NCI-H2029 (cell line): ENCODE results near the gene NET1.
"Not testable (repeated sequence)": the region's sequence is repeated elsewhere in the genome, so short reads cannot be mapped to it uniquely, and the experiment has no call there.

Source experiments
- DNase-seq: peaks from one replicate; lab custom pipeline; 2025; lab: John Stamatoyannopoulos, UW

Gene NET1, protein sequence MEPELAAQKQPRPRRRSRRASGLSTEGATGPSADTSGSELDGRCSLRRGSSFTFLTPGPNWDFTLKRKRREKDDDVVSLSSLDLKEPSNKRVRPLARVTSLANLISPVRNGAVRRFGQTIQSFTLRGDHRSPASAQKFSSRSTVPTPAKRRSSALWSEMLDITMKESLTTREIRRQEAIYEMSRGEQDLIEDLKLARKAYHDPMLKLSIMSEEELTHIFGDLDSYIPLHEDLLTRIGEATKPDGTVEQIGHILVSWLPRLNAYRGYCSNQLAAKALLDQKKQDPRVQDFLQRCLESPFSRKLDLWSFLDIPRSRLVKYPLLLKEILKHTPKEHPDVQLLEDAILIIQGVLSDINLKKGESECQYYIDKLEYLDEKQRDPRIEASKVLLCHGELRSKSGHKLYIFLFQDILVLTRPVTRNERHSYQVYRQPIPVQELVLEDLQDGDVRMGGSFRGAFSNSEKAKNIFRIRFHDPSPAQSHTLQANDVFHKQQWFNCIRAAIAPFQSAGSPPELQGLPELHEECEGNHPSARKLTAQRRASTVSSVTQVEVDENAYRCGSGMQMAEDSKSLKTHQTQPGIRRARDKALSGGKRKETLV

DNA sequence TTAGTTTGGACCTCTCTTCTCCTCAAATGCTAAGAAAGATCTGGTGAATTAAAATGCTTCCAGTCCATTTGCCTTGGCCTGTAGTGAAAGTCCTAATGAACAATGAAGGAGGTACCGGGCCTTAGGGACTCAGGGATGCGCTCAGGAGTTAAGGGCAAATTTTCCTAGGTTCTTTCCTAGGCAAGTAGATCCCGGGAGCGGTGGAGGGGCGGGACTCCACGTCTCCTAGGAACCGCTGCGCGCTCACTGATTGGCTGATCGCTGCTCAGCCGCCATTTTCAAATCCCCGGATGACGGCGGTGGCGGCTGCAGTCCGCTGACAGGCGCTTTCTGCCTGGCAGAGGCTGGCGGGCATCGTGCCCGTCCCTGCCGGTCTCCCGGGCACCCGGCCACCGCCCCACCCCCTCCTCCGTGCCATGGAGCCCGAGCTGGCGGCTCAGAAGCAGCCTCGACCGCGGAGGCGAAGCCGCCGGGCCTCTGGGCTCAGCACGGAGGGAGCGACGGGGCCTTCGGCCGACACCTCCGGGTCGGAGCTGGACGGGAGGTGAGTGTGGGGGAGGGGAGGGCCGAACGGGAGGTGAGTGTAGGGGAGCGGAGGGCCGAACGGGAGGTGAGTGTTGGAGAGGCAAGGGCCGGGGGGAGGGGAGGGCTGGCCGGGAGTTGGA, at the start of gene NET1:
Gene NET1 (plus strand): TSS at position 281 of the 665 bp plus-strand sequence. CDS start 136 bp downstream, at position 417.
- DNase-seq = peak; percentile 74

DNA sequence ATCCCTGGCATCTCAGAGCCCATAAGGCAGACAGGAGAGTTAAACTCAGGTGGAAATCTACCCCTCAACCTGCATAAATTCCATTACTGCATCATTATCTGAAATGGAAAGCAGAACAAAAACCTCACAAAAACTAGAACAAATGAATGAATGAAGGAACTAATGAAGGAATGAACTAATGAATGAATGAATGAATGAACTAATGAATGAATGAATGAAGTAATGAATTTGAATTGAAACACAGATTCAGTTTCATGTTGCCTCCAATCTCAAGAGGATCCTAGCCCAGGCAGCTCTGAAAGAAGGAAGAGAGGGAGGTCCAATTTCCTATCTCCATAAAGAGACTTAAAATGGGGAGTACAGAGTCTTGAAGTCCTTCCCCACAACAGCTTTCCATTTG, 49.5 kb upstream of the NET1 start:
- no peak for DNase-seq

DNA sequence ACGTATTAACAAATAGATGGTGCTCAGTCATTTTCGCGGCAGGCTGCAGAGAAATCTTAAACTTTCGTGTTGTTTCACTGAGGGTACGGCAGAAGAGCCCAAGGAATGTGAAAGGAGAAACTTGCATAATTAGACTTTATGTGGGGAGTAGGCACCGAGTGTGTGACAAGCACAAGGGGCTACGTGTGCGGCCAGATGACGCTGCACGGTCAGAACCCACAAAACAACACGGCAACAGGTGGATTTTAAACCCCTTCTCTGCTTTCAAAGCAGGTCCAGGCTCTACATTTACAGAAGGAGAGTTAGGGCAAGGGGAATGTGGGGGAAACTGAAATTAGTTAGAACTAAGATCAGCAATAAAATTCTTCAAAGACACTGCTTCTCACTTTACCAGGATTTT, 48.0 kb upstream of the NET1 start:
- no peak for DNase-seq

DNA sequence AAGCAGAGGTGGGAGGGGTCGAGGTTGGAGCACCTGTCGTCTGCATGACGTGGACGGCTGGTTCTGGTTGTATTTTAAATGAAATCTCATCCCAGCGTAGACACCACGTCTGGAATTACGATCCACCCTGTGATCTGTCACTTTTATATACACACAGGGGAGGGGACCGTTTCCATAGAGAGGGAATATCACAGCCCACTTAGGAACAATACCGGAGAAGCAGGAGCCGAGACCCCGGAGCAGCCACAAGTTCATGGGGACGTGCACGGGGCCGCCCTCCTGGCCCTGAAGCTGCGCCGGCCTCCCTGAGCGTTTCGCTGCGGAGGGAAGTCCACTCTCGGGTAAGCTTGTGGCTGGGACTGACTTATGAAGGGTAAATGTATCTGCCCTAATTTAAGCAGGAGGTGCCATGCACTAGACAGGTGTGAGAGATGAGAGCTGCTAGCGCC, 47.4 kb upstream of the NET1 start, which contains the start of gene UCN3:
Gene UCN3 (plus strand): TSS at position 77 of the 449 bp plus-strand sequence. CDS start 8,755 bp downstream, outside the sequence.
- no peak for DNase-seq

DNA sequence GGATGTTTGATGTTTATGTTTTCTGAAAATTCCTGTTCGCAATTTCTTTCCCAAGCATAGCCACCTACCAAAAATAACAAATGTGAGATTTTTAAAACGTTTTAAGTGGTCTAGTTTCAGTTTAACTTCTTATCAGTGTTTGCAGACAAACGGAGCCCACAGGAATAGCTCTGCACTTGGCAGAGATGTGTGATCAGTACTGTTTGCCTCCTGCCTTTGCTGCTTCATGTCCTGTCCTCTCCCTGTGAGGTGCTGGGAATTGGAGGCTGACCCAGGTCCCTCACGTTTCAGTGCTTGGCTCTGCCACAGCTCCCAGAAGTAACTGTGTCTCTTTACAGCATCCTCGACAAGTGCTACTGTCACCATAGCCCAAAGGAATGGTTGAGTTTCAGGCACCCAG, 46.4 kb upstream of the NET1 start:
- DNase-seq = no peak

DNA sequence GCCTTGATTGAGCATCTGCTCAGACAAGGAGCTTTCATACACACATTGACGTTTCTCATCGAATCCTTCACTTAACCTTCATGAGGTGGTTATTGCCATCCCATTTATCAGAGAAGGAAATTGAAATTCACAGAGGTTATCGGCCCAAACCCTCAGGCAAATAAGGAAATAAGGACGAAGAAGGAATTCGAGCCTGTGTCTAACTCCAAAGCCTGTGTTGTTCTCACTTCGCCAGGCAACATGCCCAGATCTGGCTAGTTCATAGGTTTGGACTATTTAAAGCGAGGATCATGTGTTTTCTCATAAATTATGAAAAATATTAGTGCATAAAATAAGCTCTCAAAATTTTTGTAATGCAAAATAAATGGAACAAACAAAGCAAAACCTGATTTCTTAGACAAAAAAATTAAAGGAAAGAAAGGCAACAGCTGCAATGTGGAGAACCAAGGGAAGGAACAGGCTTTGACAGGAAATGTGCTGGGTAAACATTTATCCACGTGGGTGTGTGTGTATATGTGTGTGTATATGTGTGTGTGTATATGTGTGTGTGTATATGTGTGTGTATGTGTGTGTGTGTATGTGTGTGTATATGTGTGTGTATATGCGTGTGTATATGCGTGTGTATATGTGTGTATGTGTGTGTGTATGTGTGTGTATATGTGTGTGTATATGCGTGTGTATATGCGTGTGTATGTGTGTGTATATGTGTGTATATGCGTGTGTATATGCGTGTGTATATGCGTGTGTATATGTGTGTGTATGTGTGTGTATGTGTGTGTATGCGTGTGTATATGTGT, 42.8 kb upstream of the NET1 start:
- no peak for DNase-seq

DNA sequence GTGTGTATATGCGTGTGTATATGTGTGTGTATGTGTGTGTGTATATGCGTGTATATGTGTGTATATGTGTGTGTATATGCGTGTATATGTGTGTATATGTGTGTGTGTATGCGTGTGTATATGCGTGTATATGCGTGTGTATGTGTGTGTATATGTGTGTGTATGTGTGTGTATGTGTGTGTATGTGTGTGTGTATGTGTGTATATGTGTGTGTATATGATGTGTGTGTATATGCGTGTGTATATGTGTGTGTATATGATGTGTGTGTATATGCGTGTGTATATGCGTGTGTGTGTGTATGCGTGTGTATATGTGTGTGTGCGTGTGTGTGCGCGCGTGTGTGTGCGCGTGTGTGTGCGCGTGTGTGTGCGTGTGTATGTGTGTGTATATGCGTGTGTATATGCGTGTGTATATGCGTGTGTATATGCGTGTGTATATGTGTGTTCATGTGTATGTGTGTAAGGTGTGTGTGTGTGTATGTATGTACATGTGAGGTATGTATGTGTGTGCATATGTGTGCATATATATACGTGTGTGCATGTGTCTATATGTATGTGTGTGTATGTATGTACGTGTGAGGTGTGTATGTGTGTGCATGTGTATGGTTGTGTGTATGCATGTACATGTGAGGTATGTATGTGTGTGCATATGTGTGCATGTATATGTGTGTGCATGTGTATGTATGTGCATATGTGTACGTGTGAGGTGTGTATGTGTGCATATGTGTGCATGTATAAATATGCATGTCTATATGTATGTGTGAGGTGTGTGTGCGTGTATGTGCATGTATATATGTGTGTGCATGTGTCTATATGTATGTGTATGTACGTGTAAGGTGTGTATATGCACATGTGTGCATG, 41.6 kb upstream of the NET1 start:
- no peak for DNase-seq

DNA sequence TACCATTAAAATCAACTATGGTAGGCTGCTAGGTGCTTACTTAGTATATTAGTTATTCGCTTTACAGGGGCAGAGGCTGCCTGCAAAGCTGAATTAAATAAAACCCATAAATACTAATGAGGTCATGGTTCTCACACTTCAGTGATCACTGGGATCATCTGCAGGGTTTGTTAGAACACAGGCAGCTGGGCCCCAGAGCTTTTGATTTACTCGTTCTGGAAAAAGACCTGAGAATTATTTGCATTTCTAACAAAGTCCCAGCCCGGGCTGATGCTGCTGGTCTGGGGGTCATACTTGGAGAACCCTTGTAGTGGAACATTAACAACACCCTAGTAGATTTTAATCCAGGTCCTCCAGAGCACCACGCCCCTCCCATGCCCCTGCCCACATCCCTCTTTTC, 39.0 kb upstream of the NET1 start:
- no peak for DNase-seq

DNA sequence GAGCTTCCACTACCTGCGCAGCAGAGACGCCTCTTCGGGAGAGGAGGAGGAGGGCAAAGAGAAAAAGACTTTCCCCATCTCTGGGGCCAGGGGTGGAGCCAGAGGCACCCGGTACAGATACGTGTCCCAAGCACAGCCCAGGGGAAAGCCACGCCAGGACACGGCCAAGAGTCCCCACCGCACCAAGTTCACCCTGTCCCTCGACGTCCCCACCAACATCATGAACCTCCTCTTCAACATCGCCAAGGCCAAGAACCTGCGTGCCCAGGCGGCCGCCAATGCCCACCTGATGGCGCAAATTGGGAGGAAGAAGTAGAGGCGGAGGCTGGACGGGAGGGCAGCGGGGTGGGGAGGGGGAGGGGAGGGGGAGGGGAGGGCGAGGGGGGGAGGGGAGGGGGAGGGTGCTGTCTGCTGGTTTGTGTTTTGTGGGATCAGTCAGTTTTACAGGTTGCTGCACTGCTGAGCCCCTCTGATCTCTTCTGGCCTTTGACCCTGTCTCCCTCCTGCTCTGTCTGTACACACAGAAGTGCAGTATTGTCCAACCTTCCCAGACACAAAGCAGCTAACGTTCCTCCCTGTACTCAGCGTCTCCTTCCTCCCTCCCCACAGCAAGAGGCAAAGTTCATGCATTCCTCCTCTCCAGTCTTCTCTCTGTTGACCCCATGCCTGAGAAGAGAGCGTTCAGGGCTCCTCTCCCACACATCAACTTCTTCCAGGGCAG, 38.3 kb upstream of the NET1 start:
- DNase-seq = no peak

DNA sequence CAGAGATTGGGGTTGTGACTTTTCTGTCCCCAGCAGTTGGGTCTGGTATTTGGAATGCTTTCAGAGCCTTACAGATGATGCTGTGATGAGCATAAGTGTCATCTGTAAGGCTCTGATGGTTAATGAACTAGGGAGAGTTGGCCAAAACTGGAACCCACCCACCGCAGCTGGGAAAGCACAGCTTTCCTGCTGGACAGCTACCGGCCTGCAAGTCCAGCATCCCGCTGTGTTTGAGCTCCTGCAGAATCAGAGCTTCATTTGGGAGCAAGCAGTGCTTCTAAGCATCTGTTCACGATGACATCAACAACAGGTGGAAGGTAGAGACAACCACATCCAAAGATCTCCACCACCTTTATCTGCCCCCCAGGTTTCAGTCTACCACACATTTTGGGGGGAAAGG, 35.9 kb upstream of the NET1 start:
- DNase-seq = no peak

DNA sequence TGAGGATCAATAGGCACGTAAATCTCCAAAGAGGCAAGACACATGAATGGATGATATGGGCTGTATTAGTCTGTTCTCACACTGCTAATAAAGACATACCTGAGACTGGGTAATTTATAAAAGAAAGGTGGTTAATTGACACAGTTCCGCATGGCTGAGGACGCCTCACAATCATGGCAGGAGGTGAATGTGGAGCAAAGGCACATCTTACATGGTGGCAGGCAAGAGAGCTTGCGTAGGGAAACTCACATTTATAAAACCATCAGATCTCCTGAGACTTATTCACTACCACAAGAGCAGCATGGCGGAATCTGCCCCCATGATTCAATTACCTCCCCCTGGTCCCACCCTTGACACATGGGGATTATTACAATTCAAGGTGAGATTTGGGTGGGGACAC, 33.2 kb upstream of the NET1 start:
- not testable (repeated sequence) for DNase-seq

DNA sequence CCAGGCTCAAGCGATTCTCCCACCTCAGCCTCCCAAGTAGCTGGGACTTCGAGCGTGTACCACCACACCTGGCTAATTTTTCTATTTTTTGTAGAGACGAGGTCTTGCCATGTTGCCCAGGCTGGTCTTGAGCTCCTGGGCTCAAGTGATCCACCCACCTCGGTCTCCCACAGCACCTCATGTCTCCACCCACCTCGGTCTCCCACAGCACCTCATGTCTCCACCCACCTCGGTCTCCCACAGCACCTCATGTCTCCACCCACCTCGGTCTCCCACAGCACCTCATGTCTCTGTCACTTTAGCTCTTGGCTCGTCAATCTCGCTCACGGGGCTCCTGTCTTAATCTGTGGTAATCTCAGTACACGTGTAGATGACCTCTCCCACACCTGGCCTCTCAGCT, 32.0 kb upstream of the NET1 start:
- not testable (repeated sequence) for DNase-seq

DNA sequence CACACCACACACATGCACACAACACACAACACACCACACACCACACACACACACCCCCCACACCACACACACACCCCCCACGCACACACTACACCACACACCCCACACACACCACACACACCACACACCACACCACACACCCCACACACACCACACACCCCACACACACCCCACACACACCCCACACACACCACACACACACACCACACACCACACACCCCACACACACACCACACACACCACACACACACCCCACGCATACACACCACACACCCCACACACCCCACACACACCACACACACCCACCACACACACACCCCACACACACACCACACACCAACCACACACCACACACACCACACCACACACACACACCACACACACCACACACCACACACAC, 31.2 kb upstream of the NET1 start:
- DNase-seq = no peak

DNA sequence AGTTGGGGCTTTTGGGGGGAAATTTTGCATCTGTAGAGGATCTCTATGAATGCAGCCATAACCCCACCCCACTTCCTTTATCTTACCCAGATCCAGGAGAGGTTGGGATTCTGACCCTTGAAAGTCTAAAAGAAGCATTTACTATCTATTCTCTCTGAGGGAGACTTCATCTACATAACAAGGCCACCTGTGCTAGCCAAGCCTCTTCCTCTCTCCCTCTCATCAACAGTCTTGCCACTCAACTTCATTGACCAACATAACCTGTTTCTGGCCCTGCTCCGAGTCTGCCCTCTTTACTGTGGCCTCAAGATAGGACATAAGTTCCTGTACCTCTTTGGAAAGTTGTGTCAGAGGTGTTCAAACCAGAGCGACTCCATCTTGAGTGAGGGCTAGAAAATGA, 27.1 kb upstream of the NET1 start:
- DNase-seq = no peak

DNA sequence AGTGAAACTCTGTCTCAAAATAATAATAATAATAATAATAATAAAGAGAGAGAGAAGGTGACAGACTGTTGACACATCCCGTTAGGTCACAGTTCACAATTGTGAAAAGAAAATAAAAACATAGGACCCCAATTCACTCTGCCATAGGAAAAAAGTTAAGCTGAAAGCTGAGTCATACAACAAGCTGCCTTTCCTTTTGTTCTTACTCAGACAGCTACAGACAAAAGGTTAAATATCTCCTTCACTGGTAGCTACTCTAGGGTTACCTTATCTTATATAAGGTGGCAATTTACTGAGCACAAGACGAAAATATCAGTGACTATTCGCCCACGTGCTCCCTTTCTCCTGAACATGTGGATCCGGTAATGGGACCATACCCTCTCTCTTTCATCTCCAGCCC, 25.2 kb upstream of the NET1 start:
- no peak for DNase-seq

DNA sequence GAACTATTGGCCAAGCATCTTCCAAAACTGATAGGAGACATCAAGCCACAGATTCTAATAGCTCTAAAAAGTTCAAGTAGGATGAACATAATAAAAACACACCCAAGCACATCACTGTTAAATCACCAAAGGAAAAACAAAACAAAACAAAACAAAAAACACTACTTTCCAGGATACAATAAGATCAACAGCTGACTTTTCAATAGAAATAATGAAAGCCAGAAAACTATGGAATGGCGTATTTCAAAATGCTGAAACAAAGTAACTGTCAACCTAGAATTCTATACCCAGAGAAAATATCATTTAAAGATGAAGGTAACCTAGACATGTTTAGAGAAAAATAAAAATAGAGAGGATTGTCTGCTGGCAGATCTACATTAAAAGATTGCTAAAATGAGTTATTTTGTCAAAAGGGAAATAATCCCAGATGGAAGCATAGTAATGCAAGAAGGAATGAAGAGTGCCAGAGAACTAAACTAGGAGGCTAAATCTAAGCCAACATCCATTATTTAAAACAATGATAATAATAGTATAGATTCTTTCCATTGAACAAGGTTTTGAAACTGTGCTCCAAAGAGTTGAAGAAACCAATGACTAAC, 21.7 kb upstream of the NET1 start:
- DNase-seq = no peak

DNA sequence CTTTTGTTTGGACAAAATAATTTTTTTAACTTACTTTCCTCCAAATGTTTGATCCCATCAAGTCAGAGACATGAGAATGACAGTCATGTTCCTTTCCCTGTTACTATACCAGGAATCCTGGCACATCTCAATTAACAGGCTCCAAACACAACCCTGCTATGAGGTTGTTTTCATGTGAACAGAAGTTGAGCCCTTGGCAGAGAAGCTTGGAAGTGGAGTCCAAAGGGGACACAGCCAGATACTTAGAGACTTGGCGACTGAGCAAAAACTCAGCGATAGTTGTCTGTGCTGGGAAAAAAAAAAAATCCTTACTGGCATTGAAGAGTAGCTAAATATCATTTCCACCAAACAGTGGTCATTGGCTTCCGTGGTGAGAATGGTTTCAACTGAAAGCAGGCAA, 20.6 kb upstream of the NET1 start:
- no peak for DNase-seq

DNA sequence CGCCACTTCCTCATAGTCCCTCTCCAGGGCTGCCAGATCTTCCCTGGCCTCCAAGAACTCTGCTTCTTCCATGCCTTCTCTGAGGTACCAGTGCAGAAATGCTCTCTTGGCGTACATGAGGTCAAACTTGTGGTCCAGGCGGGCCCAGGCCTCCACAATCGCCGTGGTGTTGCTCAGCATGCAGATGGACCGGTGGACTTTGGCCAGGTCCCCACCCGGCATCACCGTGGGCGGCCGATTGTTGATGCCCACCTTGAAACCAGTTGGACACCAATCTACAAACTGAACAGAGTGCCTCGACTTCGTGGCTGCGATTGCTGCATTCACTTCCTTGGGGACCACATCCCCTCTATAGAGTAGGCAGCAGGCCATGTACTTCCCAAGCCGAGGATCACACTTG, 18.8 kb upstream of the NET1 start:
- DNase-seq = no peak

DNA sequence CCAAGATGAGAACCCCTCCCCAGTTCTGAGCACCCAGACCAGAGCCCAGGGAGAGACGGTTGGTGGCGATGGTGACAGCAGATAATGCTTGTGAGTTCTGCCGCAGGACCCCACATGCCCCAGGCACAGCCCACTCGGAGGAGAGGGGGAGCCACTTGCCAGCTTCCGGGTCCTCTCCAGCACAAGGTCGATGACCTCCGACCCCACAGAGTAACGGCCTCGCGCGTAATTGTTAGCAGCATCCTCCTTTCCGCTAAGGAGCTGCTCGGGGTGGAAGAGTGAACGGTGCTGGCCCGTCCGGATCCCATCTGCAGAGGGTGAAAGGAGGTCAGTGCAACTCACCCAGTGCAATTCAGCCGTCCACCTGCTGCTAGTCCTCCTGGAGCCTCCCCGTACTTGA, 17.2 kb upstream of the NET1 start:
- DNase-seq = no peak
